ENCODE results near the gene OR1D5.
"Not testable (repeated sequence)": the region's sequence is repeated elsewhere in the genome, so short reads cannot be mapped to it uniquely, and the experiment has no call there.

OR1D5 gene, protein sequence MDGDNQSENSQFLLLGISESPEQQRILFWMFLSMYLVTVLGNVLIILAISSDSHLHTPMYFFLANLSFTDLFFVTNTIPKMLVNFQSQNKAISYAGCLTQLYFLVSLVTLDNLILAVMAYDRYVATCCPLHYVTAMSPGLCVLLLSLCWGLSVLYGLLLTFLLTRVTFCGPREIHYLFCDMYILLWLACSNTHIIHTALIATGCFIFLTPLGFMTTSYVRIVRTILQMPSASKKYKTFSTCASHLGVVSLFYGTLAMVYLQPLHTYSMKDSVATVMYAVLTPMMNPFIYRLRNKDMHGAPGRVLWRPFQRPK

DNA sequence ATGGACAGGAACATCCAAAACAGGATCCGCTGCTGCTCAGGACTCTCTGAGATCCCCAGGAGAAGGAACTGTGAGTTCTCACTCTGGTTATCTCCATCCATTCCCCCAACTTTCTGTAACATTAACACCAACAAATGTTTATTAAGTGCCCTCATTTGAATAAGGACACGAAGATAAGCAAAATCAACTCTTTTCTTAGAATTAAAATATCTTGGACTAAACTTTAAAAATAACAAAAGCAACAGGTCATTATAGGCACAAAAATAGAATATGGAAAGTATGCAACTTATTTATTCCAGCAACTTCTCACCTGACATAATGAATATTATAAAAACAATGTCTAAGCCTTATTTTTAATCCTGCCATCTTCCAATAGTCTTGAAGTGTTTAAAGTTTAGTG, at the start of gene OR1D5:
Gene OR1D5 (minus strand): TSS at position 101 of the 400 bp plus-strand sequence. CDS start 0 bp downstream, at position 101.
- DNase-seq (ENCODE audit: low spot score) = not testable (repeated sequence)

DNA sequence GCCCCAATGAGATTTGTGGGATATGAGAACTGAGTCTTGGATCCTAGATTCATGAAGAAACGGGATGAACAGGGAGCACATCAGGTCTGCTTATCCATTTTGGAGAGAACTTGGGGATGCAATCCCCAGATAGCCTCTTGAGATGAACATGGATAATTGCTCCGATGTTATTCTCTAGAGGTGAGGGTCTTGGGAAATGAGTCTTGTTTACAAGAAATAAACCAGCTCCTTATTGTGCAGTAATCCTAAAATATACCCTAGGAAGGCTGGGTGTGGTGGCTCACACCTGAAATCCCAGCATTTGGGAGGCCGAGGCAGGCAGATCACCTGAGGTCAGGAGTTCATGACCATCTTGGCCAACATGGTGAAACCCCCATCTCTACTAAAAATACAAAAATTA, 40.9 kb upstream of the OR1D5 start, which contains the start of gene OR1D2:
Gene OR1D2 (minus strand): TSS at position 101 of the 400 bp plus-strand sequence. CDS start 11,426 bp downstream, outside the sequence.
- no peak for DNase-seq (ENCODE audit: low spot score)

DNA sequence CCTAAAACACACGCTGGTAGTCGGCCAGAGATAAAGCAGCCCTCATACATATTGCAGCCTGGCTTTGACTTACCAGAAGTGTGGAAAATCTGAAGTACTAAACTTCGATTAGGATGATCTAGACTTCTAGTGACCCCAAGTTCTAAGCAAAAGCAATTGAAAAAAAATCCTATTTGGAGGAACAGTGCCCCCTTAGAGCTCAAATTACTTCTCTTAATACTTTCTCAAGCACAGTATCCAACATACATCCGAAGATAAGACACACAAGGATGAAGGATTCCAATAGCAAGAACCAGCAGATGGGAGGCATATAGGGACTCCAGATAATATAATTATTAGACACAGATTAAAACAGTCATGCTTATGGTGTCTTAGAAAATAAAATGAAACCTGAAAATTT, 10.4 kb upstream of the OR1D5 start:
- DNase-seq (ENCODE audit: low spot score) = not testable (repeated sequence)

DNA sequence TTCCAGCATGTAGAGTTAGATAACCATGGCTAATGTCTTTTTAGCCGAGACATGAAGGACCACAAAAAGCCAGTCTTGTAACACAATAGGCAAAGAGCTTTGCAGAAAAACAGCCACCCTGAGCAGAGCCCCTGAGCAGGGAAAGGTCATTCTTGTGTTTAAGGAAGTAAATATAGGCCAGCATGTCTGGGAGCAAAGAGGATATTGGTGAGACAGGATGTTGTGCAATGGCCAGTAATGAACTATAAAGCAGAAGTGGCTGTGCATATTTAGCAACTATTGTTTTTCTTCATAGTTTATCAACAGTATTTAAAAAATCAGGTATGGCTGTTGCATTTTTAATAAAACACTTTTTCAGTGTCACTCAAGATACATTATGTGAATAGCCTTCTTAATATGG, 1.8 kb upstream of the OR1D5 start:
- not testable (repeated sequence) for DNase-seq (ENCODE audit: low spot score)

DNA sequence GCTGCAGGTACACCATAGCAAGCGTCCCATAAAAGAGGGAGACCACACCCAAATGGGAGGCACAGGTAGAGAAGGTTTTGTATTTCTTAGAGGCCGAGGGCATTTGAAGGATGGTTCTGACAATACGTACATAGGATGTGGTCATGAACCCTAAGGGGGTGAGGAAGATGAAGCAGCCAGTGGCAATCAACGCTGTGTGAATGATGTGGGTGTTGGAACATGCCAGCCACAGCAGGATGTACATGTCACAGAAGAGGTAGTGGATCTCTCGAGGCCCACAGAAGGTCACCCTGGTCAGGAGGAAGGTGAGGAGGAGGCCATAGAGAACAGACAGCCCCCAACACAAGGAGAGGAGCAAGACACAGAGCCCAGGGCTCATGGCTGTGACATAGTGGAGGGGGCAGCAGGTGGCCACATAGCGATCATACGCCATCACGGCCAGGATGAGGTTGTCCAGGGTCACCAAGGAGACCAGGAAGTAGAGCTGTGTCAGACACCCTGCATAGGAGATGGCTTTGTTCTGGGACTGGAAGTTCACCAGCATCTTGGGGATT, 506 bp downstream of the OR1D5 start:
- not testable (repeated sequence) for DNase-seq (ENCODE audit: low spot score)

DNA sequence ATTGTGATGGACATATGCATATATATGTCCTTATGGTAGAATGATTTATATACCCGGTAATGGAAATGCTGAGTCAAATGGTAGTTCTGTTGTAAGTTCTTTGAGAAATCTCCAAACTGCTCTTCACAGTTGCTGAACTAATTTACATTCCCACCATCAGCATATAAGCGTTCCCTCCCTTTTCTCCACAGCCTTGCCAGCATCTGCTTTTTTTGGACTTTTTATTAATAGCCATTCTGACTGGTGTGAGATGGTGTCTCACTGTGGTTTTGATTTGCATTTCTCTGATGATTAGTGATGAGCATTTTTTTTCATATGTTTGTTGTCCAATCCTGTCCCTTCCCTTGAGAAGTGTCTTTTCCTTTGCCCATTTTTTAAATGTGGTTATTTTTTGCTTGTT, 8.5 kb downstream of the OR1D5 start:
- DNase-seq (ENCODE audit: low spot score) = not testable (repeated sequence)

DNA sequence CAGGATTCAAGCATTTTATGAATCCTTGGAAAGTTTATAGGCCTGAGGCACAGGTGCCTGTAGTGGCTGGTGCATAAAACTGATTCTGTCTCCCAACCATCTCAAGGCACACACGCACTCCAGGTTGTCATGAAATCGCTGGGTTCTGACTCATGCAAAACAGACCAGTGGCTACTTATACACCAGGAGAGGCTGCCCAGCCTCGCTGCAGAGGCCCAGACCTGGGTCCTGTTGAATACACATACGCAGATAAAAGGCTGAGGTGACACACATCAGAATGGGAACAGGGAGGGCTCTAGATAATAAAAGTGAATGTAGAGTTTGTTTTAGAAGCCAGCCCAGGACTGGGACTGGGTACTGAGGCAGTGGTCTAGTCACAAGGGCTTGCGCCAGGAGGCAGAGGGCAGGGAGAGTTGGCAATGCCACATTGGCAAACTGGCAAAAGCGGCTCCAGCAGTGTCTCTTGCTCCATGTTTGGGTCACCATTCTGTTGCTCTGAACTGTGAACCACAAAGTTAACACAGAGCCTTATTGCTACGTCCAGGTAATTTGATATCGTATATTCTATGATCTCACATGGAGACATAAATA, 13.6 kb downstream of the OR1D5 start:
- DNase-seq (ENCODE audit: low spot score) = peak; percentile 50

DNA sequence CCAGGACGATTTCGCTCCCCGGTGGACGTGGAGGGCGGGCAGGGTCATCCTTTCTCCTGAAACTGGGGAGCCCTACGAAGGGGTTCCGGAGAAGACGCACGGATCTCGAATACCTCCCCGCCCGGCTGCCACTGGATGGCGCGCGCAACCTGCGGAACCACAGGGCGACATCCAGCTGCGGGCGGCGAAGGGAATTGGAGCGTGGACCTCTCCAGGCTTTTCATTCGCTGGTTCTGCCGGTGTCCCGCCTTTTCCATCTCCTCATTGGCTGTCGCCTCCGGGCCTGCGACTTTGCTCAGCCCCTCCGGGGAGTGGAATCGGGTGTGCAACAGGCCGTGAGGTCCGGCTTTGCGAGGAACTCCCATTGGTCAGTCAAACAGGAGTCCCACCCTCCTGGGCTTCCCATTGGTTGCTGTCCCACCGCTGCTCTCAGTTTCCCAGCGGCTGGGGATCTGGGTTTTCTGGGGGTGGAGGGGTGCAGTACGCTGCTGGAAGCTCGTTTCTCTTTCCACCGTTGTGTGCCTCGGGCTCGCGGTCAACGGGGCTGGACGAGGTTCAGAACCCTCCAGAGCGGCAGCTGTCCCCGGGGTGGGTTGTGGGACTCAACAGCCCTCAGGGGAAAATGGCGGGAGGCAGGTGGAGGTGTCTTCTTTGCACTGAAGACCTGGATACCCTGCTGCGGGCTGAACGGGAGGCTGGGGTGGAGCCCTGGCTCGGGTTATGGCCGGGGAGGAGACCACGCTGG, 14.5 kb downstream of the OR1D5 start:
- peak; percentile 97 for DNase-seq (ENCODE audit: low spot score)

DNA sequence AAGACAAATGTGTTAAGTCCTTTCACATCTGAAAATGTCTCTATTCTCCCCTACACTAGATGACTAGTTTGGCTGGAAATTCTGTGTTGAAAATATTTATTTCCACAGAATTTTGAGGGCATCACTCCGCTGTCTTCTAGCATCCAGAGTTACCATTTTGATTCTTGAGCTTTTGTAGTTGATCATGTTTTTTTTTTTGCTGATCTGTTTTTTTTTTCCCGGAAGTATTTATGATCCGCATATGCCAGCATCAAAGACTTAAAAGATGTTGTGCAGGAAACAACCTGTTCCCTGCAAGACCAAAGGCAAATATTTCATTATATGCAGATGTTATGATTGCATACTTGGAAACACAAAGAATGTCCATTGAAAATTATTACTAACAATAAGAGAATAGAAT, 16.7 kb downstream of the OR1D5 start:
- no peak for DNase-seq (ENCODE audit: low spot score)

DNA sequence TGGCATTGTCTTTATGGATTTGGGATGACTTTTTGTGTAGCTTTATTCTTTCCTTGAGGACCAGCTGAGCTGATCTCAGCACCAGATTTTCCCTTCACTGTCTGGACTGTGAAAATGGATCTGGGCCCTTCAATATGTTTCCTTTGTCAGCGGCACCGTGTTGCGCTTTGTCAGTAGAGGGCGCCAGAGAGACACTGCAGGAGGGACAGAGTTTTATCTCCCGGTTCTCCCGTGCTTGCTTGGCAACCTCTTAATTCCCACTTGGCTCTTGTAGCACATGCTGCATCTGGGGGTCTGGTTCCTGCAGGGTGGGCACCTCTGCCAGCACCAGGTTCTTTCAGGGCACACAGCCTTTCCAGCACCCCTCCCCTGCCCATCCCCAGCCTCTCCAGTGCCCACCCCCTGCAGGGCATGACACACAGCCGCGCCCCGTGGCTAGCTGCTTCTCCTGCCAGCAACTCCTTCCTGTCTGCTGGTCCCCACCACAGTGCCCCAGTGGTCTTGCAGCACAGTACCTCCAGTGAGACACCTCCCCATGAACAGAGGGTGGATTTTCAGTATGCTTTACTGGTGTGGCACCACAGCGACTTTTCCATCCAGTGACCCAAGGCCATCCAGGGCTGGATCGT, 19.6 kb downstream of the OR1D5 start:
- peak; percentile 23 for DNase-seq (ENCODE audit: low spot score)

DNA sequence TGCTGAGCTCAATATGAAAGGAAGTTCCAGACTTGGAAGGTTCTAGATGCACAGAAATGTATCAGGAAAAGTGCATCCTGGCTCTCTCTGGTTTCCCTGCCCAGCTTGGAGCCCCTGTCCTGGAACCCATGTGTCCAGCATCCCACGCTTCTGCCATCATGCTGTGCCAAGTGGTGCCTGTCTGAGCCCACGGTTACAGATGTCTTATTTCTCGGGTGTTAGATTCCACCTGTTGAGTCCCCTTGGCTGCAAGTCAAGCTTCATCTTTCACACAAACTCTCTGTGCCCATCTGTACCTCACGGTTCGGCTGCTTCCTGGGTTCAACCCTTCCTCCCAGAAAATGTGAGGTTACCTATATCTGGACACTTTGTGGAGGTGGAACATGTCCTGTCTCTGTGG, 22.5 kb downstream of the OR1D5 start:
- DNase-seq (ENCODE audit: low spot score) = no peak

DNA sequence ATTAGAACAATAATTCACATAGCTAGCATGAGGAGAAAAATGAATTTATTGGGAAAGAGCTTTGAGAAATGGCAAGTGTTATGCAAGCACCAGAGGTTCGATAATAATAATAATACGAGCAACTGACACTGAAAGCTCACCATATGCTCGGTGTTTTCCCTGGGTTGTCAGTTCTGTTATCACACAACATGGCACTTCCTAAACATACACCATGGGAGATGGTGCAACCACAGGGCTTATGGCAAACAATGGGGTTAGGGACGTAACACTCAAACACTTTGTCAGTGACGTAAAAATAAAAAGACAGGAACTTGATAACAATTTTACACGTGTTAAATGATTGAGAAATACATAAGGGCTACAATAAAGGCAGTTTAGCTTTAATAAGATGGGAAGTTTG, 23.7 kb downstream of the OR1D5 start:
- no peak for DNase-seq (ENCODE audit: low spot score)

DNA sequence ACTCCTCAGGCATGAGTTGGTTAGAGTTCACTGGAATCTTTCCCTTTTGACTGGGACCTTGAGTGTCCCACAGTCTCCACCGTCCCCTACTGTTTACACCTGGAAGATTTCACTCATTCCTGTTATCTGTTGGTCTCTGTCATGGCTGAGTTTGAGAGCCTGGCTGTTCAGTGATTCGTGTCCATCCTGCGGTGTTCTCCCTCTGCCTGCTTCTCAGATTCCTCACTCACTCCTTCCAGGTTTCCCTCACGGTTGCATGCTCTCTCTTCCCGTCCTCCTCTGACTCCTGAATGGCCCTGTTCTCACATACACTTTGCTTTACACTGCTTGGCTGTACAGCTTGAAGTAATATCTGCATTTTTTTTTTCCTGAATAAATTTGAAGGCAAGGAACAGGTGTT, 24.5 kb downstream of the OR1D5 start:
- DNase-seq (ENCODE audit: low spot score) = no peak

DNA sequence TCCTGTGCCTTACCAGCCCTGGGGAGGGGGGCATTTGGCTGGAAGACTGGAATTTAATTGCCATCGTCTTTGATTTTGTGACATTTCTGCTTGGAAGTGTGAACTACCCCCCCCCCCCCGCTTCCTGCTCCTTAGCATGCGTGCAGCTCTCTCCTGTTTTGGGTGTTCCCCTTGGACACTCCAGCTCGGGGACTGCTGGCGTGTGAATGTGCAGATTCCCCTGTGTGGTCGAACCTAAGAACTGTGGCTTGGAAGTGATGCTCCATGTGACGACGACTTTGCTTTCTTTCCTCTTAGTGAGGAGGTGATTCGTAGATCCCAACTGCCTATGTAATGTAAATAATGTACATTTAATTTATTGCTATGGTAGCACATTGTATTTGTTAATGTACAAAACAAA, 26.1 kb downstream of the OR1D5 start:
- DNase-seq (ENCODE audit: low spot score) = no peak

DNA sequence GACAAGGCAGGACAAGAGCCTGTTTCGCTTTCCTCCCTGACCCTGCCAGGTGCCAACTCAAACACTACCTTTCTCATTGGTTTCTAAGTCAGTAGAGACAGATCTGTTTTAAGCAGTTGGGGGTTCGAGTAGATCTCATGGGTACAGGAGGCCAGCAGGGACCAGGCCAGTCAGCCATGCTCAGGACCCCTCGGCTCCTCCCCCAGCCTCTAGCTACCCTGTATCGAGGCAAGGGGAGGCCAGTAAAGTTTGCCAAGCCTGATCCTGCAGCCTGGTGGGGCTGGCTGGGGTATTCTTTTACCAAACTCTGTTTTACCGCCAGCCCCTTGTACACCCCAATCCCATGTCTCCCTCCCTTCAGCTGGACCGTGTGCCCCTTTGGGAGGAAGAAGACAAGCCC, 26.6 kb downstream of the OR1D5 start:
- no peak for DNase-seq (ENCODE audit: low spot score)

DNA sequence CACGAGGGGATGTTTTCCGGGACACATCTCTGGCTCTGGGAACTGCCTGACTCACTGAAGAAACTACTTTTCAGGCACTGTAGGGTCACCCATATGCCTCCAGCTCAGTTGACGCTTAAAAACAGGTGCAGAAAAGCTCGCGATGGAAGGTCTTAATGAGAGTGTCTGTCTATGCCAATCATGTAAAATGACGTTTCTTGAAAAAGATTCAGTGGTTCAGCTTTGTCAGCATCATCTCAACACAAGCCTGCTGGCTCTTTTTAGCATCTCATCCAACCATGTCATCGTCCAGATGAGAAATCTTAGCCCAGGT, 27.5 kb downstream of the OR1D5 start:
- no peak for DNase-seq (ENCODE audit: low spot score)

DNA sequence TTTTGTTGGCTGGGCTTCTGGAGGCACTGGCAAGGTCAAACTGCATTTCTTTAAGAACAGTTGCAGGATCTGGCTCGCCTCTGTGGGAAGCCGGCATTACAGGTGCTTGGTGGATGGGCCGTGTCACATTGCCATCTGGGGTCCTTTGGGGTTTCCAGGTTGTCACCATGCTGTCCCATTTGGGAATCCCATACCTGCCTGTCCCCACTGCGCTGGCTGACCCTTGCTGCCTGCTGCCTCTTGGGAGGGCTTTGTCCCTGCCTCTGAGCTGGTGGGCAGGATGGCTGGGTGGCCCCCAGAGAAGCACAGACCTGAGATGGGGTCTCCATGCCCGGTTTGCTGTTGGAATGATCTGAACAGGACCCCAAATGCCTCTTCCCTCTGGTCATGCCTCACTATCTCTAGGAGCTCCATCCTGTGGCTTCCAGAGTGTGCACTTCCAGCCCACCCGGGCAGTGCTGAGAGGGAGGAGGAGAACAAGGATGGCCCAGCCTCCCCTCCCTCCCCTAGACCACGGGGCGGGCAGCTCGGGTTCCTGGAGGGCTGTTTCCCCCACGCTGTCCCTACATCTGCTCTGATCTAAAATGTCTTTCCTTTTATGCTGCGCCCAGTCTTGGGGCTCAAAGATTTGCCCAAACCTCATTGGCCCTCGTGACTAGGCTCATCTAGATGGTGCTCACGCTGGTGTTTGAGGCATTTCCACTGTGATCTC, 28.0 kb downstream of the OR1D5 start:
- DNase-seq (ENCODE audit: low spot score) = no peak

DNA sequence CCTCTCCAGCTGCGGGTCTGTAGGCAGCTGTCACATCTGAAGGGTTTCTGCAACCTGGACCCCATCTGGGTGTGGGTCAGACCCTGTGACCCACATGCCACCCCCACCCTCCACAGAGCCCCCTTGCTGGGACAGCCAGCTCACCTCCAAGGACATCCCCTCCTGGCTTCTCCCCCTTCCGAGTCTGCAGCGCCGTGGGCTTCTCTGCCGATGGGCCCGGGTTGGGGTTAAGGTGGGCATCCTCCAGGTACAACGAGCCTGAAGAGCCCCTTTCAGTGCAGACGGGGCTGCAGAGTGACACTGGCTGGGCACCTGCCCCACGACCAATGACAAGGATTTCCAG, 28.9 kb downstream of the OR1D5 start:
- no peak for DNase-seq (ENCODE audit: low spot score)

DNA sequence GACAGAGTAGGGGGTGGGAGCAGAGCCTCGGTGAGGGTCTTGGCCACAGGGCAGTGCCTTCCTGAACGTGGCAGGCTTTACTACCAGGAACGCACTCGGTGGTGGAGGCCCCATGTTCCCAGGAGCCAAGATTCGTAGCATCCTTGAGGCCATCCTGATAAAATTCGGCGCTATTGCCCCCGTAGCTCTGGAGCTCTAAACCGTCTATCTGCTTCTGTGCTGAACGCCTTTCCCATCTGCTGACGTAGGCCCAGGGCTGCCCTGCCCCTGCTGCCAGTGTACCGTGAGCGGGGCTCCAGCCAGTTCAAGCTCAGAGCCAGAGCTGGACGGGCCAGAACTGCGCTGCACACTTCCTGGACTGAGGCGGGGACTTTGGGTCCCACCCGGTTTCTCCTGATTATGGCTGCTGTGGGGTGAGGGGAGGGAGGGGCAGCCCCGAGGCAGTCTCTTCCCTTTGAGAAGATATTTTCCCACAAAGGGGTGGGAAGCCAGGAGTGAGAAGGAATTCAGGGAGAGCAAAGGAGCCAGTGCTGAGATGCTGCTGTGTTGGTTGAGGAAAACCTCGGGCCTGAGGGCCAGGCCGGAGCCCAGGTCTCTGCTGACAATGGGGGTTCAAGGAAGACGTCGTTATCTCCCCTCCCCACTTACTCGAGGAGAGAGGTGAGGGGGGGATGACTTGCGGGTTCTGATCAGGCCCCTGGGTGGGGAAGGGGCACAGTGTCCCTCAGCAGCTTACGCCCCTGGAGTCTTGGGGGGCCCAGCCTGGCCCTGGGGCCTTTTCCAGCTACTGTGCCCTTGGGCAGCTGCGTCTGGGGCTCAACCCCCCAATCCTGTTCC, 29.4 kb downstream of the OR1D5 start:
- no peak for DNase-seq (ENCODE audit: low spot score)

DNA sequence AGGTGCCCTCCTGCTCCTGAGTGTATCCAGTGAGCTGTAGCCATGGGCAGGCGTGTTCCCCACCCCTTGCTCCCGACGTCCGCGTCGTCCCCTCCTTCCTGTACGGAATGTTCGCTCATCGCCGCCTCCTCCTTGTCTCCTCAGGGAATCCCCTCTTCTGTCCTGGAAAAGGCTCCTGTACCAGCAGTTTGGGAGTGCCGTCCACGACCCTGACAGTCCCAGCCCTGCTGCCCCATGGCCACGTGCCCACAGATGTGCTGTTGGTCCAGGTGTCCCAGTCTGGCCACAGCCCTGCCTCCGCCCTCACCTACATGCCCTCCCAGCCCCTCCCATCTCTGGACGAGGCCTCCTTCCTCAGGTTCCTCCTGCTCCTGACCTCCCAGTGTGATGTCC, 30.2 kb downstream of the OR1D5 start:
- DNase-seq (ENCODE audit: low spot score) = no peak

All from RKO (cell line).